Measurements from ENCODE around the gene CYP3A7.
"Not testable (repeated sequence)": the region's sequence is repeated elsewhere in the genome, so short reads cannot be mapped to it uniquely, and the experiment has no call there.

The CYP3A7 gene

GRCh38 chr7:99740573-99741440 lies 5.8 kb upstream of the CYP3A7 start:
- no peak for DNase-seq

GRCh38 chr7:99739699-99740572 lies 4.9 kb upstream of the CYP3A7 start:
- DNase-seq: no peak

DNA sequence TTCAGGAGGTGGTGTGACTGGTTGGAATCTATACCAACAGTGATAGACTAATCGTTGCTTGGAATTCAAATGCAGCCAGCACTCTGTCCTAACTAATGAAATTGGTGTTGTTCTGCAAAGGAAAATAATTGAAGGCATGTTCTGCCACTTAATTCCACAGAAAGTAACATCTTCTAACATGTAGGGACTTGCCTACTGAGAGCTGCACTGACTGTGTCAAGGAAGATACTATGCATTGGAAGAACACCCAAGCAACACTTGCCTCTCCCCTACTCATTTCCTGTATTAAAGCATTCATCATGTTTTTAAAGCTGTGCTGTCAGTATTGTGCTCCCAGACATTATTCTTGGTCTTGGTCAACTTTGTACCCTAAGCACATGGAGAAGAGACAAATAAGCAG lies 2.7 kb upstream of the CYP3A7 start:
- no peak for DNase-seq

GRCh38 chr7:99736667-99737066 lies 1.7 kb upstream of the CYP3A7 start:
- not testable (repeated sequence) for DNase-seq

DNA sequence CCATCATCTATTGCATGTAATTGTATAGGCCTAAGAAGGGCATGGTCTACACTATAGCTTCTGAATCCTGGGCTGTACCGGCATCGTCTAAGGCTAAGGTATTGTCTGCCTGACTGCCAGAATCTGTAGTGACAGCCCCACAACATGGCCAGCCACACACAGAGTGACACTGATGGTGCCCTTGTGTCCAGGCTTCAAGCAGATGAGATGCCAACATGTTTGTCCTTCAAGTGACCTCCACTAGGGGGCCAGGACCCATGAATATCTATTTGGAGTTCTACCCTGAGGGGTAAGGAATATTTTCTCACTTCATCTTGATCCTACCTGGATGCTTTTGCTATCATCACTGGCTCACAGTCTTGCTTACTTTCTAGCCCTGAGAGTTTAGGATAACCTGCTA lies 1.5 kb downstream of the CYP3A7 start:
- no peak for DNase-seq

- DNase-seq: no peak
Measured at GRCh38 chr7:99733003-99733402, 2.0 kb downstream of the CYP3A7 start.

GRCh38 chr7:99731638-99732374 lies 3.2 kb downstream of the CYP3A7 start:
- DNase-seq: no peak

GRCh38 chr7:99730992-99731391 lies 4.0 kb downstream of the CYP3A7 start:
- DNase-seq: no peak

DNA sequence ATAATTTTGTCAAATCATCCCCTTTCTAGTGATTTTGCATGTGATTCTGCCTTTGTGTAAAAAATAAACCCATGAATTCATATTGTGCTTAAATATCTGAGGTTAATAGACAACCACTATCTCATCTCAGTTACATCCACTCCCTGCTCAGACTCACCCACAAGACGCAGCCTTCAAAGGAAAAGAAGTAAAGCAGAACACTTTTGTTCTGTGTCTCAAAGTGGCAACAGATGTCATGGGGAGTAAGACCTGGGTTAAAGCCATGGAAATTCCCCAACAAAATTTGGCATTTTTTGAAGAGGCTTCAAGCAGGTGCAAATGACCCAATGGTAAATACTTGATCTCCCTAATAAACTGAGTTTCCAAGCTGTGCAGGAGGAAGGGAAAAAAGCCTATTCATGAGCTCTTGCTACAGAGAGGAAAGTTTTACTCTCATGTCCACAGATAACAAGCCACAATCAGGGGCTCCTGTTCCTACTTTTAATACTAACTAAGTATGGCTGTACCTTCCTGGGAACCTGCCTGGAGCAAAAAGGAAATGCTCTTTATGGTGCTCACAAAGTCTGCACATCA lies 4.7 kb downstream of the CYP3A7 start:
- DNase-seq: no peak

DNA sequence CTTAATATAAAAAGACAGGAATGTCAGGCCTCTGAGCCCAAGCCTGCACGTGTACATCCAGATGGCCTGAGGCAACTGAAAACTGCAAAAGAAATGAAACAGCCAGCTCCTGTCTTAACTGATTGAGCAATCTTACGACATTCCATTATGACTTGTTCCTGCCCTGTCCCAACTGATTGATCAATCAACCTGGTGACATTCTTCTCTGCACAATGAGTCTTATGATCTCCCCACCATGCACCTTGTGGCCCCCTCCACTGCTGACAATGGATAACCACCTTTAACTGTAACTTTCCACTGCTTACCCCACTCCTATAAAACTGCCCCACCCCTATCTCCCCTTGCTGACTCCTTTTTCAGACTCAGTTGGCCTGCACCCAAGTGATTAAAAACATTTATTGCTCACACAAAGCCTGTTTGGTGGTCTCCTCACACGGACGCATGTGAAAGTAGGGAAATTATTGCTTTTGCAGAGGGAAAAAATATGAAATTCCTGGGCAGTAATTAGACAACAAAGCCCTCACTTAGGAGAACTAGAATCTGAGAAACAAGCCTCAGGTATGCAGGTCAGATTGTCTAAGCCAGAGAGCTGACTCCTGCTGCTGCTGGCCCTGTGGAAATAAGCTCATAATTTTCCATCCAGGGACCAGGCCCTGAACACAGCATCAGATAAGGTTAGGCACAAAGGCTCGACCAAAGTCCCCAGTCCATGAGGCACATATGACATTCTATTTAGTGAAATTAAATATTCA lies 5.3 kb downstream of the CYP3A7 start:
- DNase-seq: no peak

DNA sequence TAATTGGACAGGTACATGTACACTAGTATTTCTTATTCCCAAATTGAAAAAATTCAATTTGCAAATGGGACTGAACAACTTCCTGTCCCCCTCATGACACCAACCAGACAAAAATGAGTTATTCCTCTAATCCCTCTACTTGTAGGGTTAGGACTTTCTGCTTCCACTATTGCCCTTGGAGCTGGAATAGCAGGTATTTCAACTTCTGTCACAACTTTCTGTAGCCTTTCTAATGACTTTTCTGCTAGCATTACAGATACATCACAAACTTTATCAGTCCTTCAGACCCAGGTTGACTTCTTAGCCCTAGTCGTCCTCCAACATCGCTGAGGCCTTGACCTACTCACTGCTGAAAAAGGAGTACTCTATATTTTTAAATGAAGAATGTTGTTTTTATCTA lies 6.4 kb downstream of the CYP3A7 start:
- no peak for DNase-seq

- DNase-seq: not testable (repeated sequence)
Measured at GRCh38 chr7:99723201-99723600, 11.8 kb downstream of the CYP3A7 start.

DNA sequence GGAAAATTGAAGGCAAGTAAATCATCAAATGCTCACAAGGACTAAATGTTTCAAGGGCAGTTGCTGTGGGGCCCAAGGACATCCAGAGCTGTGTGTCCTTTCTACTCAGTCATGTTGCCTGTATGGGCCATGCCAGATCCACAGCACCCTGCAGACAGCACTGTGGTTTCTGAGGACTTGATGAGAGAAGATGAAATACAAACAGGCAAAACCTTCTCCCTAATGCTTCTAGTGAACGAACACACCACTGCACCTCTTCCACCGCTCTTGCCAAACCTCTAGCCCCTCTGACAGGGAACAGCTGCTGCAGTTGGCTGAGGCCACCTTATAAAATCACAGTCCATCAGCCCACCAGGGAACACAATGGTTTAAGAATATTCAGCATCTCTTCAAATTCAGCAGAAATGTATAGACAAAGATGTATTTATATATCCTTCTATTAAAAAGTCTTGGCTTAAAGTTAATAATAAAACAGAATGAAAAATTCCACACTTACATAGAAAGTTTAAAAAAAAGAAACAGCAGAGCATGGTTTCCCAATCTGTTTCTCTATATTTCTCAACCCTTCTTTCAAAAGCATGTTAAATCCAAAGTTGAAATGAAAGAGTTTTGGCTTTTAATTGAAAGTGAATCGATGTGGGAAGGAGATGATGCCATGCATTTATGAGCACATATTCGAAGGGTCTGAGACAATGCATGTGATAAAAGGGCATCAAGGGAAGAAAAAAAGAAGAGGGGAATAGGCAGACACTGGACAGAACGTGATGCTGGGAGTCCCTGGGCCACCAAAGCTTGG lies 14.0 kb downstream of the CYP3A7 start:
- DNase-seq: no peak

DNA sequence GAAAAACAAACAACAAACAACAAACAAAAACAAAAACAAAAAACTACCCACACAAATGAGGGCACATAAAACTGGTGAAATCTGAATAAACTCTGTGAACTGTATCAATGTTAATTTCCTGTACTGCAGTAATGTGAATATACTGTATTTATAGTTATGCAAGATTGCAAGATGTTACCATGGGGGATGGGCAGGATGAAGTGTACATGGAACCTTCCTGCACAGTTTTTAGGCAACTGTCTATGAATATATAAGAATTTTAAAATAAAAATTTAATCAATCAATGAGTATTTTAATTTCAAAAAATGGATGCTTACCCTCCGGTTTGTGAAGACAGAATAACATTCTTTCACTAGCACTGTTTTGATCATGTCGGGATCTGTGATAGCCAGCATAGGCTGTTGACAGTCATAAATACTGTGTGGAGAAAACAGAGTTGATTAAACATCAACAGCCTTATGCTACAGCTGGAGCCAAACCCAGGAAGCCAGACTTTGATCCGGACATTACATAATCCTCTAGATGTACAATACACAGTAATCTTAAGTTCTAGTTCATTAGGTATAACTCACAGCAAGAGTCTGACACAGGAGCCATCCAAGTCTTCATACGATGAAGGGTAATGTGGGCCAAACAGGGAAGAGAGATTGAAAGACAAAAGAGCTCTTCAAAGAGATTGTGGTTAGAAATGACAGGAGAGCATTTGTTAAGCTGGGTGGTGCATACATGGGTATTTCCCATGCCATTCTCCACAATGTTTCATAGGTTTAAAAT lies 14.8 kb downstream of the CYP3A7 start:
- no peak for DNase-seq

GRCh38 chr7:99713995-99714570 lies 20.9 kb downstream of the CYP3A7 start:
- DNase-seq: no peak

DNA sequence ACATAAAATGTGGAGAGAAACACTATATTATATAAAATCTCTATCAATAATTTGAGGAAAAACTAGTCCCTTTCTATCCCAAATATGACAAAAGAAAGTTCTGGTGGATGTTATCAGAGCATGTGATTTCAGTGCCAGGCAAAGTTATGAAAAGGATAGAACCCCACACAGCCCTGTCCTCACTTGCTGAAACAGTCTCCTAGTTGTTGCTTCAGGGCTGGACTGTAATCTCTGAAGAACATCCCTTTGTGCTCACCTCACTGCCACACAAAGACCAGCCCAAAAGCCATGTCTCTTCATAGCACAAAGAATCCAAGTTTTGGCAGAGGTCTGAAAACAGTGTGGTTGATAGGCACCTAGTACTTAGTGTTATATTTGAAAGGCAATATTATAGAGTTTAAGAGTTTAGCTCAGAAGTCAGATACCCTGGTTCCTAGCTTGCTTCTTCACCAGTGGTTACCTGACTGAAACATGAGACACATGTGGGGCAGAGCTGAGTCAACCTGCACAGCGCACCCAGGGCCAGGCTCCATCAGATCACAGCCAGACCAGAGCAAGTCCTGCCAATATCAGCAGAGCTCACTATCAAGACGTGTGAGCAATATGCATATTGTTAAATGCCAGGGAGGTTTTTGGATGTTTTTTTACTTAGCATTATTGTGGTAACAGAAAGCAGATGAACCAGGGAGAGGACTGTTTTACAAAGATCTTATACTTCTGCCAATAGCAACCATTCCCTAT lies 25.0 kb downstream of the CYP3A7 start:
- no peak for DNase-seq

DNA sequence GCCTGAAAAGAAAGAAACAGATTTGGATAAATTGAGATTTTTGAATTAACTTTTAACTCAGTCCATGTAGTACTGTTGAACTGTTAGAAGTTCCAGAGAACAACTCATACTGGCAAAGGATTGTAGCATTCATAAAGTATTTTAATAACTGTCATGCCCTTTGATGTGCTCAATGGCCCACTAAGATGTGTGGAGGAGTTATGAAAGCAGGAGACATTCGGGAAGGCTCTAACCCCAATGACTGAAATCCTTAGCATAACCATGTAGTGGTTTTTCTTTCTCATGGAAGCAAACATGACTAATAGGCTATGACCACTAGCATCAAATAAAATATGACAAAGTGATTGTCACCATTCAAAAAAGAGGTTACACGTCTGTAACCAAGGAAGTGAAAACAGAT lies 25.7 kb downstream of the CYP3A7 start:
- no peak for DNase-seq

GRCh38 chr7:99707096-99707495 lies 27.9 kb downstream of the CYP3A7 start:
- DNase-seq: no peak

DNA sequence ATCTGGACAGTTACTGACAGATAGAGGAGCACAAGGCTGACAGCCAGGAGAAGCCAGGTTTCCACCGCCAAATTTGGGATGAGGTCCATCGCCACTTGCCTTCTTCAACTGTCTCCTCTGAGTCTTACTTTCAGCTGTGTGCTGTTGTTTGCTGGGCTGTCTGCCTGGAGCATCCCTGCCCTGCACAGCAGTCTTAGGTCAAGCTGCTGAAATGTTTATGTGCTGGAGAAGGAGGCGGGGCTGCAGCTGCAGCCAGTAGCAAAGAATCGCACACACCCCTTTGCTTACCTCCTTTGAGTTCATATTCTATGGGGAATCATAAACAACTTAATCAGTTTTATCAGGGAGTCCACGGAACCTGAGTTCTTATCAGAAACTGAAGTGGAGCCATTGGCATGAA lies 35.0 kb downstream of the CYP3A7 start:
- DNase-seq: no peak

All from COR-L47 (cell line).